WTC11 (cell line): ENCODE measurements around the gene LOXL4.

Experiments
- ZNF219 ChIP-seq: sonication (generic); formaldehyde crosslinking; IDR thresholded peaks from 2 replicates; pipeline ENCODE4 v1.8.0; 2023; ENCODE audit warnings: missing genetic modification reagents, mild to moderate bottlenecking, borderline replicate concordance
- ZNF263 ChIP-seq: sonication (generic); formaldehyde crosslinking; IDR thresholded peaks from 2 replicates; pipeline ENCODE4 v1.8.1; 2022; ENCODE audit warnings: low read depth, mild to moderate bottlenecking, moderate library complexity, missing genetic modification reagents

DNA sequence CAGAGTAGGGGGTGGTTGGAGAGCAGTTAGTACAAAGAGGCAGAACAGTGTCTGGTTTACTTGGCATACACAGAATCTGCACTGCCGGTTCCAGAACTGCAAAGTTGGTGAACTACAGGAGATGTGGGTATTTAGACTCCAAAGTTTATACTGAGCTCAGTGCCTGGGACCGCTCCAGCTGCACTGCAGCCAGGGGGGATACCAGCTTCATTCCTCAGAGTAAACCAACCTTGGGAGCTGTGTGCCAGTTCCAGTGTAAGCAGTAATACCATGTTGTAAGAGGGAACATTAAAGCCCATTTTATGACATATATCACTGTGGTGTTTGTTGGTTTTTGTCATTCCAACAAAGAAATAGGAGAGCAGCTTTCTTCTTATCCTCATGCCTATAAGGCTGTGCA lies 23.4 kb downstream of the LOXL4 start:
- TF ChIP-seq ZNF263 (CRISPR knock-in tag): no peak
- no peak for TF ChIP-seq ZNF219 (CRISPR knock-in tag)
